IMR-90 (cell line): ENCODE data around the gene RFX3.

Experiments used
- CEBPB ChIP-seq: IDR thresholded peaks from 2 replicates; pipeline ENCODE4 v1.6.1; 2012; ENCODE audit warnings: low read depth, low read length, improper control_type of control experiment
- TF ChIP-seq, protein P1 (sequence below): conservative IDR thresholded peaks from 2 replicates; pipeline ENCODE4 v1.5.1; 2012; ENCODE audit warnings: mild to moderate bottlenecking, low read depth, low read length, improper control_type of control experiment

DNA sequence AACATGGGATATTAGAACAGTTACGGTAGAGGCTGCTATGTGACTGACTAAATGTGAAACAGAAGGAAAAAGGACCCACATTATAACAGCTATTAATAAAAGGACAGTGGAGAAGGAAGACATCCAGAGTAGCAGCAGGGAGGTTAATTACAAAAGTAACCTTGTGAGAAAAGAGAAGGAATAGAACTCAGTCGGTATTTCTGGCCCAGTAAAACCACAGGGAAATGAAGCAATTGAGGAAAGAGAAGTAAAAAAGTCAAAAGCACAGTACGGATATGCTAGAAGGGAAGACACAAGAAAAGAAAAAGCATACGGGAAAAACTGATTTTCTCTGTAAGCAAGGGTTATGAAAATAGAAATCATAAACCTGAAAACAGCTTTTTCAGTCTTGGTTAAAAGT is 164.7 kb downstream of the RFX3 start:
- TF ChIP-seq, protein P1, sequence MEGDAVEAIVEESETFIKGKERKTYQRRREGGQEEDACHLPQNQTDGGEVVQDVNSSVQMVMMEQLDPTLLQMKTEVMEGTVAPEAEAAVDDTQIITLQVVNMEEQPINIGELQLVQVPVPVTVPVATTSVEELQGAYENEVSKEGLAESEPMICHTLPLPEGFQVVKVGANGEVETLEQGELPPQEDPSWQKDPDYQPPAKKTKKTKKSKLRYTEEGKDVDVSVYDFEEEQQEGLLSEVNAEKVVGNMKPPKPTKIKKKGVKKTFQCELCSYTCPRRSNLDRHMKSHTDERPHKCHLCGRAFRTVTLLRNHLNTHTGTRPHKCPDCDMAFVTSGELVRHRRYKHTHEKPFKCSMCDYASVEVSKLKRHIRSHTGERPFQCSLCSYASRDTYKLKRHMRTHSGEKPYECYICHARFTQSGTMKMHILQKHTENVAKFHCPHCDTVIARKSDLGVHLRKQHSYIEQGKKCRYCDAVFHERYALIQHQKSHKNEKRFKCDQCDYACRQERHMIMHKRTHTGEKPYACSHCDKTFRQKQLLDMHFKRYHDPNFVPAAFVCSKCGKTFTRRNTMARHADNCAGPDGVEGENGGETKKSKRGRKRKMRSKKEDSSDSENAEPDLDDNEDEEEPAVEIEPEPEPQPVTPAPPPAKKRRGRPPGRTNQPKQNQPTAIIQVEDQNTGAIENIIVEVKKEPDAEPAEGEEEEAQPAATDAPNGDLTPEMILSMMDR: no peak
- TF ChIP-seq CEBPB: no peak
